C4-2B (cell line): ENCODE measurements around the gene NOC2L.

Experiments
- ZFX ChIP-seq: fragments of 450-650 bp; IDR thresholded peaks from 2 replicates; pipeline ENCODE4 v1.6.1; 2017
- TF ChIP-seq, protein P1 (sequence below): fragments of 450-650 bp; conservative IDR thresholded peaks from 2 replicates; pipeline ENCODE4 v1.5.1; 2017; ENCODE audit warnings: mild to moderate bottlenecking

DNA sequence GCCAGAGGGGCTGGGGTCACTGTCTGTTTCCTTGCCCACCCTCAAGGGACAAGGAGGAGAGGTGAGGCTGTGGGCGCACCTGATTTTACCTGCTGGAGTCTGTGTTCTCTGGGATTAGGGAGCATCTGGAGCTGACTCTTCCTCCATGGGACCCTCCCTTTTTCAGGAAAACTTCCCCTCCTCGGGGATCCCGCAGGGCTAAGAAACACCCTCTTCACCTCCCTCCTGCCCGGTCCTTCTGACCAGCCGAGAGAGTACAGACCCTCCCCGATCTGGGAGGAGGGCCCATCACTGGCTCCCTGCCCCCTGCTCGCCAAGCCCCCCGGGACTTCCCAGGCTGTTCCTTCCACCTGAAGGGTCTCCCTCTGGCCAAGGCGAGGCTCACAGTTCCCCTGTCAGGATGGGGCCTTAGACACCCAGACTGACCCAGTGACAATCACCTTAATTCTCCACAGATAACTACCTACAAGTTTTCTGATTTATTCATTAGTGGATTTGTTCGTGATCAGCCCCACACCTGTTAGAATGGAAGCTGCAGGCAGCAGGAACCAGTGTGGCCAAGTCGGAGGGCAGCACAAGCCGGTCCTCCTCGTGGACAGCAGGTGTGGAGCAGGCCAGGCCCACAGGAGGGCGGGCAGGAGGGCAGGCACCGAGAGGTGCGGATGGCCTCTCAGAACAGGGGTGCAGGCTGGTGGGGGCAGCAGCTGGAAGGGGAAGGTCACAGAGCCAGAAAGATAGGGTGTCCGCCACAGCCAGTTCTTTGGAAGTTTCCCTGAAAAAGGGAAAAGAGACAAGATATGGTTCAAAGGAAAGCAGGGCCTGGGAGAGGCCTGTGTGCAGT, 51.2 kb downstream of the NOC2L start:
- TF ChIP-seq, protein P1, sequence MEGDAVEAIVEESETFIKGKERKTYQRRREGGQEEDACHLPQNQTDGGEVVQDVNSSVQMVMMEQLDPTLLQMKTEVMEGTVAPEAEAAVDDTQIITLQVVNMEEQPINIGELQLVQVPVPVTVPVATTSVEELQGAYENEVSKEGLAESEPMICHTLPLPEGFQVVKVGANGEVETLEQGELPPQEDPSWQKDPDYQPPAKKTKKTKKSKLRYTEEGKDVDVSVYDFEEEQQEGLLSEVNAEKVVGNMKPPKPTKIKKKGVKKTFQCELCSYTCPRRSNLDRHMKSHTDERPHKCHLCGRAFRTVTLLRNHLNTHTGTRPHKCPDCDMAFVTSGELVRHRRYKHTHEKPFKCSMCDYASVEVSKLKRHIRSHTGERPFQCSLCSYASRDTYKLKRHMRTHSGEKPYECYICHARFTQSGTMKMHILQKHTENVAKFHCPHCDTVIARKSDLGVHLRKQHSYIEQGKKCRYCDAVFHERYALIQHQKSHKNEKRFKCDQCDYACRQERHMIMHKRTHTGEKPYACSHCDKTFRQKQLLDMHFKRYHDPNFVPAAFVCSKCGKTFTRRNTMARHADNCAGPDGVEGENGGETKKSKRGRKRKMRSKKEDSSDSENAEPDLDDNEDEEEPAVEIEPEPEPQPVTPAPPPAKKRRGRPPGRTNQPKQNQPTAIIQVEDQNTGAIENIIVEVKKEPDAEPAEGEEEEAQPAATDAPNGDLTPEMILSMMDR, result no peak
- no peak for TF ChIP-seq ZFX
